DOHH2 (cell line): Measurements from ENCODE around the gene INHBC.
"Not testable (repeated sequence)": the region's sequence is repeated elsewhere in the genome, so short reads cannot be mapped to it uniquely, and the experiment has no call there.

Source experiments
- EZH2phosphoT487 ChIP-seq: fragments of 200-600 bp; sonication (generic); IDR thresholded peaks from 2 replicates; pipeline ENCODE4 v1.6.1; 2017; ENCODE audit warnings: borderline replicate concordance, mild to moderate bottlenecking, antibody characterized with exemption, low read length, moderate library complexity, mixed read lengths
- TF ChIP-seq, protein P1 (sequence below): fragments of 200-600 bp; sonication (generic); IDR thresholded peaks from one replicate; pipeline ENCODE4 v1.5.1; 2014; ENCODE audit warnings: antibody characterized with exemption, mild to moderate bottlenecking, low read depth, low read length; ENCODE audit not compliant: poor library complexity, severe bottlenecking

DNA sequence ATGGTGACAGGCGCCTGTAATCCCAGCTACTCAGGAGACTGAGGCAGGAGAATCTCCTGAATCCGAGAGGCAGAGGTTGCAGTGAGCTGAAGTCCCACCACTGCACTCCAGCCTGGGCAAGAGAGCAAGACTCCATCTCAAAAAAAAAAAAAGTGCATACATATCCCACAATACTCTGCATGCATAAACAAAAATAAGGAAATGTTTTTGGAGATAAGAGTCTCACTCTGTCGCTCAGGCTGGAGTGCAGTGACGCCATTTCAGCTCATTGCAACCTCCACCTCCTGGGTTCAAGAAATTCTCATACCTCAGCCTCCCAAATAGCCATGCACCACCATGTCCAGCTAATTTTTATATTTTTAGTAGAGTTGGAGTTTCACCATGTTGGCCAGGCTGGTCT, 32.4 kb upstream of the INHBC start:
- TF ChIP-seq, protein P1, sequence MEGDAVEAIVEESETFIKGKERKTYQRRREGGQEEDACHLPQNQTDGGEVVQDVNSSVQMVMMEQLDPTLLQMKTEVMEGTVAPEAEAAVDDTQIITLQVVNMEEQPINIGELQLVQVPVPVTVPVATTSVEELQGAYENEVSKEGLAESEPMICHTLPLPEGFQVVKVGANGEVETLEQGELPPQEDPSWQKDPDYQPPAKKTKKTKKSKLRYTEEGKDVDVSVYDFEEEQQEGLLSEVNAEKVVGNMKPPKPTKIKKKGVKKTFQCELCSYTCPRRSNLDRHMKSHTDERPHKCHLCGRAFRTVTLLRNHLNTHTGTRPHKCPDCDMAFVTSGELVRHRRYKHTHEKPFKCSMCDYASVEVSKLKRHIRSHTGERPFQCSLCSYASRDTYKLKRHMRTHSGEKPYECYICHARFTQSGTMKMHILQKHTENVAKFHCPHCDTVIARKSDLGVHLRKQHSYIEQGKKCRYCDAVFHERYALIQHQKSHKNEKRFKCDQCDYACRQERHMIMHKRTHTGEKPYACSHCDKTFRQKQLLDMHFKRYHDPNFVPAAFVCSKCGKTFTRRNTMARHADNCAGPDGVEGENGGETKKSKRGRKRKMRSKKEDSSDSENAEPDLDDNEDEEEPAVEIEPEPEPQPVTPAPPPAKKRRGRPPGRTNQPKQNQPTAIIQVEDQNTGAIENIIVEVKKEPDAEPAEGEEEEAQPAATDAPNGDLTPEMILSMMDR = not testable (repeated sequence)
- not testable (repeated sequence) for TF ChIP-seq EZH2phosphoT487
